Measurements from ENCODE around the gene IL18. TPM values are rescaled to one million over a fixed set of nuclear protein-coding genes. Genes with fewer than 3 reads are reported as not detected.
"Not testable (repeated sequence)": the region's sequence is repeated elsewhere in the genome, so short reads cannot be mapped to it uniquely, and the experiment has no call there.

IL18 gene
- total and polyA plus RNA-seq, 8 donors = 4.7 to 58.2 (median 20.1) TPM

- no peaks in the 10 kb centered on the region for H3K36me3 ChIP-seq
- H3K4me1 ChIP-seq = no peaks in the 10 kb centered on the region
- H3K4me3 ChIP-seq = no peak overlapping the region
- no peaks in the 10 kb centered on the region for H3K27me3 ChIP-seq
- WGBS, 5 donors = 29 to 37% (median 31%) methylated on average over 2 of the region's 2 CpGs
- no peaks in the 10 kb centered on the region for H3K9me3 ChIP-seq
- intact Hi-C loops (cut with DNase I; ENCODE audit: low total_unique reads) = no loop called here
- TF ChIP-seq CTCF (IDR thresholded peaks at IDR 0.05) (no peak), EP300 (IDR thresholded peaks at IDR 0.05) (no peak), POLR2AphosphoS5 (IDR thresholded peaks at IDR 0.05) (no peak), POLR2A (IDR thresholded peaks at IDR 0.05) (no peak)
- no peak overlapping the region for H3K27ac ChIP-seq
- DNase-seq = no peak
Observed at GRCh38 chr11:112195951-112196351, 32.1 kb upstream of the IL18 start.

GRCh38 chr11:112195113-112195512, 31.2 kb upstream of the IL18 start:
- H3K27me3 ChIP-seq; H3K27ac ChIP-seq; H3K9me3 ChIP-seq; H3K4me1 ChIP-seq; DNase-seq; H3K4me3 ChIP-seq; H3K36me3 ChIP-seq; intact Hi-C loops (cut with DNase I; ENCODE audit: low total_unique reads): not testable (repeated sequence)
- 81 to 88% (median 83%) methylated on average over 11 of the region's 11 CpGs for WGBS, 5 donors

GRCh38 chr11:112186304-112186703, 22.4 kb upstream of the IL18 start:
- H3K36me3 ChIP-seq = no peaks in the 10 kb centered on the region
- no peak overlapping the region for H3K27ac ChIP-seq
- no peak for DNase-seq
- TF ChIP-seq CTCF (IDR thresholded peaks at IDR 0.05) = no peak
- intact Hi-C loops (cut with DNase I; ENCODE audit: low total_unique reads) = no loop called here
- H3K4me1 ChIP-seq = peaks cover 0 to 5% (median 0%) of the 10 kb centered on the region in 4 donors
- no peaks in the 10 kb centered on the region for H3K27me3 ChIP-seq
- no peaks in the 10 kb centered on the region for H3K9me3 ChIP-seq
- no peak overlapping the region for H3K4me3 ChIP-seq

- H3K4me3 ChIP-seq = no peak overlapping the region
- H3K27ac ChIP-seq = no peak overlapping the region
- DNase-seq = no peak
- H3K27me3 ChIP-seq = no peaks in the 10 kb centered on the region
- H3K4me1 ChIP-seq = peaks cover 0 to 5% (median 0%) of the 10 kb centered on the region in 4 donors
- intact Hi-C loops (cut with DNase I; ENCODE audit: low total_unique reads) = no loop called here
- no peaks in the 10 kb centered on the region for H3K36me3 ChIP-seq
- H3K9me3 ChIP-seq = no peaks in the 10 kb centered on the region
- TF ChIP-seq EP300 (IDR thresholded peaks at IDR 0.05) (no peak), POLR2AphosphoS5 (IDR thresholded peaks at IDR 0.05) (no peak), POLR2A (IDR thresholded peaks at IDR 0.05) (no peak), CTCF (IDR thresholded peaks at IDR 0.05) (no peak)
Observed at GRCh38 chr11:112185883-112186282, 22.0 kb upstream of the IL18 start.

GRCh38 chr11:112182867-112183266, 19.0 kb upstream of the IL18 start:
- no peaks in the 10 kb centered on the region for H3K36me3 ChIP-seq
- H3K27ac ChIP-seq = no peak overlapping the region
- intact Hi-C loops (cut with DNase I; ENCODE audit: low total_unique reads) = no loop called here
- peaks cover 0 to 5% (median 0%) of the 10 kb centered on the region in 4 donors for H3K4me1 ChIP-seq
- no peaks in the 10 kb centered on the region for H3K27me3 ChIP-seq
- no peaks in the 10 kb centered on the region for H3K9me3 ChIP-seq
- H3K4me3 ChIP-seq = no peak overlapping the region
- no peak for DNase-seq
- TF ChIP-seq EP300 (IDR thresholded peaks at IDR 0.05) (no peak), POLR2A (IDR thresholded peaks at IDR 0.05) (no peak), CTCF (IDR thresholded peaks at IDR 0.05) (no peak), POLR2AphosphoS5 (IDR thresholded peaks at IDR 0.05) (no peak)
- 57 to 85% (median 68%) methylated on average over 1 of the region's 1 CpG for WGBS, 5 donors

All from stomach (tissue), 9 donors.